Upper lobe of left lung (tissue), 4 donors: ENCODE results near the gene NRDC.

Source experiments
- EP300 ChIP-seq, 4 donors: sonication (generic); formaldehyde crosslinking; IDR thresholded peaks; one replicate each; pipeline ENCODE4 v1.5.1; 2017; ENCODE audit warnings: antibody characterized with exemption in 4 of 4, control low read depth in 2 of 4
- POLR2A ChIP-seq, 4 donors: fragments of 450-650 bp; IDR thresholded peaks; one replicate each; pipeline ENCODE4 v1.5.1; 2016 to 2017; ENCODE audit warnings: antibody characterized with exemption in 4 of 4, mild to moderate bottlenecking in 2 of 4
- POLR2AphosphoS5 ChIP-seq, 2 donors: sonication (generic); formaldehyde crosslinking; IDR thresholded peaks; one replicate each; pipeline ENCODE4 v1.5.1; 2017; ENCODE audit warnings: antibody characterized with exemption in 2 of 2
- TF ChIP-seq, protein P1 (sequence below), 6 experiments: fragments of 450-650 bp in 4 of 6; fragments of 200-600 bp in 2 of 6; sonication (generic) in 2 of 6; IDR thresholded peaks; one replicate each; pipeline ENCODE4 v1.5.1; 2016 to 2019; ENCODE audit warnings: antibody characterized with exemption in 6 of 6

DNA sequence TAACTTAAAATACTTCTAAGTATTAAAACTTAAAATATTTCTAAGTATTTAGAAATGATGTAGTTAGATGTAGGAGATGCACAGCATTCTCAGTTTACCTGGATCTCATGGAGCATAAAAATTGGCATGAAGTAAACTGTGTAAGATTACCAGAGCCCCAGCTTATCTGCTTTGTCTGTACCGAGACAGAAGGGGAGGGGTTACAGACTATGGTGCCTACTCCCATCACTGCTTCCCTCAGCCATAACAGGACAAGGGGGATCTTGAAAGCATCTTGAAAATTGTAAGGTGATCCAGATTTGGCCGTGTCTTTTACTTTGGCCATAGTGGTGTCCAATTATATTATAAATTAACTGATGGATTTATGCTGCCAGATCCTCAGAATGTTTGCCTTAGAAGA lies 18.8 kb downstream of the NRDC start:
- TF ChIP-seq, protein P1, sequence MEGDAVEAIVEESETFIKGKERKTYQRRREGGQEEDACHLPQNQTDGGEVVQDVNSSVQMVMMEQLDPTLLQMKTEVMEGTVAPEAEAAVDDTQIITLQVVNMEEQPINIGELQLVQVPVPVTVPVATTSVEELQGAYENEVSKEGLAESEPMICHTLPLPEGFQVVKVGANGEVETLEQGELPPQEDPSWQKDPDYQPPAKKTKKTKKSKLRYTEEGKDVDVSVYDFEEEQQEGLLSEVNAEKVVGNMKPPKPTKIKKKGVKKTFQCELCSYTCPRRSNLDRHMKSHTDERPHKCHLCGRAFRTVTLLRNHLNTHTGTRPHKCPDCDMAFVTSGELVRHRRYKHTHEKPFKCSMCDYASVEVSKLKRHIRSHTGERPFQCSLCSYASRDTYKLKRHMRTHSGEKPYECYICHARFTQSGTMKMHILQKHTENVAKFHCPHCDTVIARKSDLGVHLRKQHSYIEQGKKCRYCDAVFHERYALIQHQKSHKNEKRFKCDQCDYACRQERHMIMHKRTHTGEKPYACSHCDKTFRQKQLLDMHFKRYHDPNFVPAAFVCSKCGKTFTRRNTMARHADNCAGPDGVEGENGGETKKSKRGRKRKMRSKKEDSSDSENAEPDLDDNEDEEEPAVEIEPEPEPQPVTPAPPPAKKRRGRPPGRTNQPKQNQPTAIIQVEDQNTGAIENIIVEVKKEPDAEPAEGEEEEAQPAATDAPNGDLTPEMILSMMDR (IDR thresholded peaks at IDR 0.05), result no peak
- TF ChIP-seq POLR2AphosphoS5 (IDR thresholded peaks at IDR 0.05), result no peak
- no peak for TF ChIP-seq POLR2A (IDR thresholded peaks at IDR 0.05)
- TF ChIP-seq EP300 (IDR thresholded peaks at IDR 0.05), result no peak
